Inflammatory macrophage treated with lipopolysaccharide for 4 hours (primary cell): ENCODE measurements around the gene SYT9.

Experiments used
- DNase-seq: peaks from one replicate; pipeline ENCODE4 v3.0.0-alpha.2; 2020

SYT9 gene

GRCh38 chr11:7348432-7349304 lies 97.0 kb downstream of the SYT9 start:
- no peak for DNase-seq

DNA sequence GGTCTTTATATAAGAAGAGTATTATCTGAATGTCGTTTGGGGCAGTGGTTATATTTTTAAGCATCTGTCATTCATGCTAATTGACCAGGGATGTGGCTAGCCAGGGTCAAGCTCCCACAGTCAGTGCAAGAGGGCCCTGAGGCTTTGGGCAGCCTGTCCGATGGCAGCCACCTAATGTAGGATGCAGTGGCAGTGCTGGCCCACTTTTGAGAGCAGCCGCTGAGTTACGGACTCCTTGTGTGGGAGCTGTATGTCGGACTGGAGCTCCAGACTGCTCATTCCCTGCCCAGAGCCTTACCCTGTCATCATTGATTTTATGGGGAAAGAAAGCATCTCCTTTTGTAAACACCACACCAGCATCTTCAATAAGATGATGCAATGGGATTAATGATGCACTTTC lies 99.5 kb downstream of the SYT9 start:
- no peak for DNase-seq

DNA sequence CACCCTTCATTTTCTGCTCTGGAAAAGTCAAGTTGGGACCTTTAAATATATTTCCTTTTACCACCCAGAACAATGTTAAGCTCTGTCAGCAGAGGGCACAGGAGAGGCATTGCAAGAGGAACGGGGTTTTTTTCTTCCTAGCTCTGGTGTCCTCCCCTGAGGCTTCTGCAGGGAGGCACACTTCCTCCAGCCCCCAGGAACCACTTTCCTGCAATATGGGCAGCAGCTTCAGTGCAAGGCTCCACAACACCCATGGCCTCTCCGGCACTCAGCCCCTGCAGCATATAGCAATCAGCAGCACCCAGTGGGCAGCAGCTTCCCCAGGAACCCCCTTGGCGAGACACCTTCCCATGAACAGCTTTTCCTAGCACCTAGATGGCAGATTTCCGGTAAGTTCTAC lies 101.4 kb downstream of the SYT9 start:
- DNase-seq, result peak; percentile 46

- DNase-seq, result no peak
These were observed 113.0 kb downstream of the SYT9 start for GRCh38 chr11:7364660-7365059.

GRCh38 chr11:7367803-7368202 lies 116.1 kb downstream of the SYT9 start:
- no peak for DNase-seq

GRCh38 chr11:7376386-7376785 lies 124.7 kb downstream of the SYT9 start:
- DNase-seq, result no peak

DNA sequence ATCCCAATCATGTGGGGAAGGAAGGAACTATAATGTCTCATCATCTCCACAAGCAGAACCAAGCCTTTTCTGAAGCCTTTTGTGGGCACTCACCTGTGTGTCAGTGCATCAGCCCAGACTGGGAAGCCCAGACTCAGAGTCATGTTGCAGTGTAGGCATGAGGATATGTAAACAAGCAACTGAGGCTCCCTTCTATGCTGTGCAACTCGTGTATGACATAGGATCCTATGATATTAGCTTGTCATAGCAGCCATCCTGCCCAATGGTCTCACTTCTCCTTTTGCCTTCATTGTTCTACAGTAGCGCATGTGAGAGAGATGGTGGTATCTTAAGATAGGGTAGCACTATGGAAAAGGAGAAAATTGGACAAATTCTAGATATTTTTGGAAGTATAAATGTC lies 130.2 kb downstream of the SYT9 start:
- DNase-seq, result no peak

GRCh38 chr11:7383406-7383805 lies 131.7 kb downstream of the SYT9 start:
- DNase-seq, result no peak

DNA sequence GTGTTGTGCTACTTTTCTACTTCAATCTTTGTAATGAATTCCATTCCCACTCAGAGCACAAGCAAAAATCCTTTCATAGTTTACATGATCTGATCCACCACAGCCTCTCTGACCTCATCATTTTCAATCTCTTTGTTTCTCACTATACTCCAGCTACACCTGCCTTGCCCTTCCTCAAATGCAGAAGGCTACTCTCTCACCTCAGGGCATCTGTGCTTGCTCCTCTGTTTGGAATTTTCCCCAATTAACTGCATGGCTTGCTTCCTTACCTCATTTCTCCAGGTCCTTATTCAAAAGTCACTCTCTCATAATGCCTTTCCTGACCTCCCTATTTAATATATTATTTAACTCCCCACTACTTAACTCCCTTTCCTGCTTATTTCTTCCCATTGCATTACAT lies 133.0 kb downstream of the SYT9 start:
- DNase-seq, result no peak

- no peak for DNase-seq
These were observed 133.8 kb downstream of the SYT9 start for GRCh38 chr11:7385532-7385931.

DNA sequence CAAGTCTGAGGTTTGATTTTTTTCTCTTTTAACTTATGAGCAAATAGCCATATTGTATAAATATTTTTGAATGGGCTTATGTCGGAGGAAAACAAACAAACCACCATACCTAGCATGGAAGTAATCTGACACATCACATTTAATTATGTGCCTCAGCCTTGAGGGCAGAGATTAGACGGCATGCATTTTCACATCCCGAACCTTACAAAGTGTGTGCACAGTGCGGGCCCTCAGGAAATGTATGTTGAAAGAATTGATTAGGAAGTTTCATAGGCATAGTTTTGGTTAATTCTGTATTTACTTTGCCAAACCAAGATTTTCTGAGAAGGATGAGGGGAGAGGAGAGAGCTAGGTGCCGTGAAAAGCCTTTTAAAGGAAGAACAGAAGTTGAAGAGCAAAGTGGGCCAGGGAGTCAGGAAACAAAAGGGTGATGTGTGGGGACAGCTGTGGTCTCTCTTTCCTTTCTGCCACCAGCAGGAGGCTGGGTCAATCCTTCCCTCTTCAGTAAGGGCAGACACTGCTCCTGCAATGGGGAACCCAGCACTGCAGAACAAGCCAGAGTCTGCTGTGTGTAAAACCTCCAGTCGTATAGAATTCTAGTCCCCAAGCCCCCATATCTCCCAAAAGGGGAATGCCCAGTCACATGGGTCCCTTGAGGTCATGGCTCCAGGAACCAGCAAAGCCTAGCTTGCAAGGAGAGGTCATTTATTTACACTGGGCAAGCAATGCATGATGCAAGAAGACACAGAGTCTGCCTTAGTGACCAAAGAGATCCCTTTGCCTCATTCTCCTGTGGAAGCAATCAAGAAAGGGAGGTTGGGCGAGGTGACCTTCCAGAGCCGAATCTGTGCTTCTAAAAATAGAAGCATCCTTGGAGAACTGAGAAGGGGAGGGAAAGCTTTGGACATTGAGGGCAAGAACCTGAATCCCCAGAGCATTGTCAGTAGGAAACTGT lies 162.5 kb downstream of the SYT9 start:
- no peak for DNase-seq

DNA sequence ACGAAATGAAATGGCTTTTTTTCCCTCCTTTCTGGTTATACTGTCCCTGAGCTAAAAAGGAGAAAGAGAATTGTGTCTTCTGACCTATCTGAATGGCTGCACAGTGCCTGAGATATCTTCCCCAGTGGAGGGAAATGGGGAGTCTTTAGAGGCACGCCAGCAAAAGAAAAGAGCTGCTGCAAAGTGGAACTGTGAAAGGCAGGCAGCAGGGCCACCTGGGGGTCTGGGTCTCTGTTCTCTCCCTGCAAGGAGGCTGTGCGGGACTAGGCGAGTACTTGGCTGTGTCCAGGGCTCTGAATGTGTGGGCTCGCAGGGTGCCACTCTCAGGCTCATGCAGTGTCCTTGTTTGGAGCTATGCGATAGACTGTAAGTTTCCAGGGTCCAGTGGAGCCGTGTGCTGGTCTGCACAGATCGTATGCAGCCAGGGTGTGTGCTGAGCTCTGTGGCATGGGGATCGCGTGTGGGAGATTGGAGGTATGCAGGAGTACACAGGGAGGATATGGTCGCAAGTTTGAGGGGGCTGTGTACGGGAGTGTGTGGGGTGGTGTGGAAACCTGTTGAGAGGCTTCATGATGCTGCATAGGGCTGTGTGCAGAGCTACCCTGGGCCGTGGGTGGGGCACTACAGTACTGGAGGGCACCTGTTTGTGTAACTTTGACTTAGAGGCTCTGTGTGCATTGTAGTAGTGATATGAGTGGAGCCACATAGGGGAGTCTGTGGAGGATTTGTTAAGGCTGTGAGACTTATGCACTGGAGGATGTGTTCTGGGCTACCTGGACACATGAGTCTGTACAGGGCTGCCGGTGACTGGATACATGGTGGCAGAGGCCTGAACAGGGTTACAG lies 163.5 kb downstream of the SYT9 start:
- DNase-seq, result no peak

DNA sequence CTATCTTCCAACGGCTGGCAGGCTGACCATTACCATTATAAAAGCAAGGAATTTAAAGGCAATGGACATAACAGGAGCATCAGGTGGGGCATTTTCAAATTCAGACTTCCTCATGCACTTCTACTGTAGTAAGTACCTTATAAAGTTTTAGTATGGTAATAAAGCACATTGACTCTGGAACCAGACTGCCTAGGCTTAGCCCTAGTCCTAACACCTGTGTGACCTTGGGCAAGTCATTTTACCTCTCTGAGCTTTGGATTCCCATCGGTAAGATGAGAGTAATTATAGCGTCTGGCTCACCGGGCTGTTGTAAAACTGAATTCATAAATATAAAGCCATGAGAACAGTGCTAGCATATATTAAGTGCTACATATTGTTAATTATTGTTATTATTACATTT lies 164.4 kb downstream of the SYT9 start:
- DNase-seq, result no peak

GRCh38 chr11:7417328-7417727 lies 165.6 kb downstream of the SYT9 start:
- DNase-seq, result no peak

DNA sequence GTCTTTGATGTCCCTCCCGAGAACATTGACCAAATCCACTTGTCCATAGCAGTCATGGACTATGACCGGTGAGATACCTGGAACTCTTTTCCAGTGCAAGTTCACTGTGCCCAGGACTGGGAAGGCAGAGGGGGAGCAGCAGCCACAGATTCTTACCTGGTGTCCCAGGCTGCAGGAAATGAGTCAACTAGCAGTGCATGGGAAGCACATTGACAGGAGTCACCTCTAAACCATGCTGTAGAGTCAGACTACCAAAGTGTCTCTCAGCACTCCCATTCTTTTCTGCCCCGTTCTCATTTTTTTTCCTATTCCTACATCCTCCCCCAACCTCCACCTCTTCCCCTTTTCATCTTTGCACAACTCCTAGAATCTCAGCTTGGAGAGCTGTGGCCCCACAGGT lies 166.4 kb downstream of the SYT9 start:
- no peak for DNase-seq

GRCh38 chr11:7418906-7419305 lies 167.2 kb downstream of the SYT9 start:
- DNase-seq, result no peak

GRCh38 chr11:7421136-7421535 lies 169.4 kb downstream of the SYT9 start:
- no peak for DNase-seq

GRCh38 chr11:7422544-7423331 lies 171.0 kb downstream of the SYT9 start:
- DNase-seq, result no peak

GRCh38 chr11:7423946-7424345 lies 172.2 kb downstream of the SYT9 start:
- DNase-seq, result no peak

GRCh38 chr11:7427733-7428132 lies 176.0 kb downstream of the SYT9 start:
- no peak for DNase-seq

GRCh38 chr11:7428196-7428595 lies 176.5 kb downstream of the SYT9 start:
- DNase-seq, result no peak

- DNase-seq, result no peak
These were observed 178.8 kb downstream of the SYT9 start for GRCh38 chr11:7430496-7430895.
